Liver (tissue), 9 donors: ENCODE measurements around the gene DAPL1. TPM values are rescaled to one million over a fixed set of nuclear protein-coding genes. Genes with fewer than 3 reads are reported as not detected.

Experiments
- DNase-seq: peaks from one replicate; pipeline ENCODE4 v3.0.0-alpha.2; 2017; ENCODE audit warnings: low spot score
- H3K27ac ChIP-seq, 2 donors: one replicate each; pipeline ENCODE4 v1.7.0; 2013; ENCODE audit warnings: inconsistent platforms in 2 of 2, low read length in 2 of 2, control low read depth in 1 of 2, low read depth in 1 of 2, mild to moderate bottlenecking in 1 of 2
- H3K27me3 ChIP-seq, 4 donors: one replicate each; pipeline versions ENCODE4 v1.6.1 to v1.7.0; 2013; ENCODE audit warnings: low read length in 3 of 4, inconsistent platforms in 1 of 4, mild to moderate bottlenecking in 1 of 4, moderate library complexity in 1 of 4; ENCODE audit not compliant: control insufficient read depth in 4 of 4, insufficient read depth in 4 of 4
- H3K36me3 ChIP-seq, 4 donors: one replicate each; pipeline versions ENCODE4 v1.6.1 to v1.7.0; 2013; ENCODE audit warnings: low read length in 3 of 4, mild to moderate bottlenecking in 3 of 4, low read depth in 1 of 4, moderate library complexity in 1 of 4; ENCODE audit not compliant: control insufficient read depth in 4 of 4, insufficient read depth in 3 of 4
- H3K4me1 ChIP-seq, 4 donors: one replicate each; pipeline versions ENCODE4 v1.6.1 to v1.7.0; 2013; ENCODE audit warnings: low read length in 3 of 4, mild to moderate bottlenecking in 3 of 4, moderate library complexity in 1 of 4; ENCODE audit not compliant: control insufficient read depth in 4 of 4, insufficient read depth in 4 of 4
- H3K4me3 ChIP-seq, 3 donors: one replicate each; pipeline versions ENCODE4 v1.6.1 to v1.7.0; 2013; ENCODE audit warnings: low read length in 3 of 3, control low read depth in 1 of 3, low read depth in 1 of 3, mild to moderate bottlenecking in 1 of 3
- H3K9ac ChIP-seq, 2 donors: one replicate each; pipeline ENCODE4 v1.7.0; 2013; ENCODE audit warnings: low read length in 2 of 2, mild to moderate bottlenecking in 2 of 2, moderate library complexity in 2 of 2, control low read depth in 1 of 2, low read depth in 1 of 2
- H3K9me3 ChIP-seq, 4 donors: one replicate each; pipeline versions ENCODE4 v1.6.1 to v1.7.0; 2013; ENCODE audit warnings: low read length in 3 of 4; ENCODE audit not compliant: control insufficient read depth in 4 of 4
- FOXA1 ChIP-seq: IDR thresholded peaks from 2 replicates; pipeline ENCODE4 v1.6.1; 2016; ENCODE audit warnings: antibody characterized with exemption
- FOXA2 ChIP-seq: IDR thresholded peaks from 2 replicates; pipeline ENCODE4 v1.6.1; 2016; ENCODE audit warnings: antibody characterized with exemption
- HNF4A ChIP-seq, 2 donors: conservative IDR thresholded peaks; 2 replicates each; pipeline ENCODE4 v1.6.1; 2016; ENCODE audit warnings: antibody characterized with exemption in 2 of 2, mild to moderate bottlenecking in 2 of 2
- HNF4G ChIP-seq: IDR thresholded peaks from 2 replicates; pipeline ENCODE4 v1.6.1; 2016; ENCODE audit warnings: antibody characterized with exemption
- MAX ChIP-seq: IDR thresholded peaks from 2 replicates; pipeline ENCODE4 v1.6.1; 2016; ENCODE audit warnings: antibody characterized with exemption
- NR2F2 ChIP-seq: IDR thresholded peaks from 2 replicates; pipeline ENCODE4 v1.6.1; 2016; ENCODE audit warnings: antibody characterized with exemption
- RAD21 ChIP-seq, 2 donors: IDR thresholded peaks; 2 replicates each; pipeline ENCODE4 v1.6.1; 2016; ENCODE audit warnings: antibody characterized with exemption in 2 of 2, mild to moderate bottlenecking in 2 of 2
- RXRA ChIP-seq, 2 donors: IDR thresholded peaks; 2 replicates each; pipeline ENCODE4 v1.6.1; 2017 to 2018; ENCODE audit warnings: antibody characterized with exemption in 2 of 2, mild to moderate bottlenecking in 1 of 2
- SP1 ChIP-seq: IDR thresholded peaks from 2 replicates; pipeline ENCODE4 v1.6.1; 2018; ENCODE audit warnings: antibody characterized with exemption, mild to moderate bottlenecking
- TAF1 ChIP-seq: conservative IDR thresholded peaks from 2 replicates; pipeline ENCODE4 v1.6.1; 2016; ENCODE audit warnings: antibody characterized with exemption, mild to moderate bottlenecking
- YY1 ChIP-seq: IDR thresholded peaks from 2 replicates; pipeline ENCODE4 v1.6.1; 2016; ENCODE audit warnings: antibody characterized with exemption, mild to moderate bottlenecking
- ZBTB33 ChIP-seq: IDR thresholded peaks from 2 replicates; pipeline ENCODE4 v1.6.1; 2016; ENCODE audit warnings: antibody characterized with exemption
- WGBS: extraction: QIAGEN DNeasy Blood & Tissue Kit; methylation state at CpG from one replicate; pipeline ENCODE4 v1.1.7; 2013; 5-methylcytosine and 5-hydroxymethylcytosine counted together
- polyA plus RNA-seq, 2 donors: library from polyadenylated mRNA; stranded (reverse) in 1 of 2; unstranded in 1 of 2; fragments of 200-250 nt in 1 of 2; fragments of >200 nt in 1 of 2; fragmentation: Nextera tagmentation in 1 of 2; extraction: Ambion mirVana in 1 of 2; gene quantifications; one replicate each; pipeline versions ENCODE4 v1.2.1 to v1.2.3, GENCODE V29; 2013 to 2015
- total RNA-seq, 2 donors: library from RNA; depleted of rRNA; stranded (reverse); fragments of >200 nt; gene quantifications; one replicate each; pipeline ENCODE4 v1.2.3, GENCODE V29; 2014
- TF ChIP-seq, protein P1 (sequence below): fragments of 150-350 bp; IDR thresholded peaks from 2 replicates; pipeline ENCODE4 v1.5.1; 2017; ENCODE audit warnings: improper control_type of control experiment, low read depth, low read length; ENCODE audit not compliant: missing input control
- donor health status: healthy.
- donor health status: healthy.
- donor health status: healthy.
- donor health status: healthy.
- donor health status: healthy.

Gene DAPL1
- total and polyA plus RNA-seq, 4 donors = 0.71 TPM; not detected in 3

- H3K27ac ChIP-seq = no peak overlapping the region
- H3K9me3 ChIP-seq = peaks cover 0 to 3% (median 0%) of the 10 kb centered on the region in 4 donors
- no peak overlapping the region for H3K9ac ChIP-seq
- no peak overlapping the region for H3K4me3 ChIP-seq
- no peak for TF ChIP-seq FOXA2
- no peak for TF ChIP-seq HNF4A (conservative IDR thresholded peaks at IDR 0.05)
- TF ChIP-seq HNF4G = no peak
- TF ChIP-seq FOXA1 = no peak
- no peak for TF ChIP-seq SP1
- no peak for TF ChIP-seq TAF1
- TF ChIP-seq, protein P1, sequence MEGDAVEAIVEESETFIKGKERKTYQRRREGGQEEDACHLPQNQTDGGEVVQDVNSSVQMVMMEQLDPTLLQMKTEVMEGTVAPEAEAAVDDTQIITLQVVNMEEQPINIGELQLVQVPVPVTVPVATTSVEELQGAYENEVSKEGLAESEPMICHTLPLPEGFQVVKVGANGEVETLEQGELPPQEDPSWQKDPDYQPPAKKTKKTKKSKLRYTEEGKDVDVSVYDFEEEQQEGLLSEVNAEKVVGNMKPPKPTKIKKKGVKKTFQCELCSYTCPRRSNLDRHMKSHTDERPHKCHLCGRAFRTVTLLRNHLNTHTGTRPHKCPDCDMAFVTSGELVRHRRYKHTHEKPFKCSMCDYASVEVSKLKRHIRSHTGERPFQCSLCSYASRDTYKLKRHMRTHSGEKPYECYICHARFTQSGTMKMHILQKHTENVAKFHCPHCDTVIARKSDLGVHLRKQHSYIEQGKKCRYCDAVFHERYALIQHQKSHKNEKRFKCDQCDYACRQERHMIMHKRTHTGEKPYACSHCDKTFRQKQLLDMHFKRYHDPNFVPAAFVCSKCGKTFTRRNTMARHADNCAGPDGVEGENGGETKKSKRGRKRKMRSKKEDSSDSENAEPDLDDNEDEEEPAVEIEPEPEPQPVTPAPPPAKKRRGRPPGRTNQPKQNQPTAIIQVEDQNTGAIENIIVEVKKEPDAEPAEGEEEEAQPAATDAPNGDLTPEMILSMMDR = no peak
- no peak for TF ChIP-seq YY1
- H3K27me3 ChIP-seq = no peaks in the 10 kb centered on the region
- no peaks in the 10 kb centered on the region for H3K4me1 ChIP-seq
- no peaks in the 10 kb centered on the region for H3K36me3 ChIP-seq
- no peak for DNase-seq
Observed at GRCh38 chr2:158766524-158766923, 28.6 kb upstream of the DAPL1 start.

DNA sequence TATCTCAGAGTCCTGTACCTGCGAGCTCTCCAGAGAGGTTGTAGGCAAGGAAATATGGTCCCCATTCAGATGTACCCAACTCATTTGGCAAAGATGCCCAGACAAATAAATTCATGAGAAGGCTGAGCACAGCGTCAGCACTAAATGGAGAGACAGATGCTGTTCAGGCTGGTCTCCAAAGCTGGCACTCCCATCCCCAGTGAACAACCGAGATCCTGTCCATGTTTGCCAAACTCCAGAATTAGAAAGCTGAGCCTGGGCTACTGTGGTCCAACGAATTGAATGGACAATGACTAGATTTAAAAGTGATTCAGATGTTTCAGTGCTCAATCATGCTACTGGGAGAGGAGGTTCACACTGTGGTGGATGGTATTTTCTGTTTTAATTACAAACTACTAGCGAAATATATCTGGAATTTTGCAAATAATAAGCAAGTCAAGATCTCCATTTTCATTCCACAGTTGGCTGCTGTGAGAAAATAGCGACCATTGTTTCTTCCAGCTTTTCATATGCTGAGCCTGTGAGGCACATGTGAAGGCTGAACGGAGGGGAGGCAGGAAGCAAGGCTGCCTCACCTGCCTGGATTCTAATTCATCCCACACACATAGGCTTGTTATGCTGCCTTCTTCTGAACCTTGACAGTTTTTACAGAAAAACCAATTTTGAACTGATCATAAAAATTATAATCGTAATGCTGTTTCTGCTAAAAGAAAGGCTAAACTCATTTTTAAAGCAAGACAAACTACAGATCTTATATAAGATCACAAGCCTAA, 22.6 kb upstream of the DAPL1 start:
- Histone ChIP-seq H3K4me3 (no peak overlapping the region), H3K27me3 (no peaks in the 10 kb centered on the region), H3K9ac (no peak overlapping the region), H3K4me1 (no peaks in the 10 kb centered on the region), H3K9me3 (peaks cover 0 to 1% (median 0%) of the 10 kb centered on the region in 4 donors), H3K27ac (no peak overlapping the region), H3K36me3 (no peaks in the 10 kb centered on the region)
- 84% methylated on average over 8 of the region's 8 CpGs for WGBS
- TF ChIP-seq ZBTB33 = no peak
- TF ChIP-seq, protein P1 = no peak
- no peak for TF ChIP-seq NR2F2
- DNase-seq = no peak

GRCh38 chr2:158773121-158773520, 22.0 kb upstream of the DAPL1 start:
- 96% methylated on average over 1 of the region's 1 CpG for WGBS
- Histone ChIP-seq H3K9ac (no peak overlapping the region), H3K27ac (no peak overlapping the region), H3K27me3 (no peaks in the 10 kb centered on the region), H3K4me1 (no peaks in the 10 kb centered on the region), H3K36me3 (no peaks in the 10 kb centered on the region), H3K9me3 (no peaks in the 10 kb centered on the region), H3K4me3 (no peak overlapping the region)
- DNase-seq = no peak
- TF ChIP-seq MAX = no peak
- TF ChIP-seq FOXA2 = no peak
- no peak for TF ChIP-seq RXRA (IDR thresholded peaks at IDR 0.05)
- TF ChIP-seq ZBTB33 = no peak
- TF ChIP-seq HNF4A (conservative IDR thresholded peaks at IDR 0.05) = no peak
- TF ChIP-seq, protein P1 = no peak
- no peak for TF ChIP-seq SP1
- no peak for TF ChIP-seq RAD21 (IDR thresholded peaks at IDR 0.05)
- no peak for TF ChIP-seq YY1
- no peak for TF ChIP-seq NR2F2
- no peak for TF ChIP-seq TAF1
